ENCODE results near the gene CDHR1.

The CDHR1 gene

DNA sequence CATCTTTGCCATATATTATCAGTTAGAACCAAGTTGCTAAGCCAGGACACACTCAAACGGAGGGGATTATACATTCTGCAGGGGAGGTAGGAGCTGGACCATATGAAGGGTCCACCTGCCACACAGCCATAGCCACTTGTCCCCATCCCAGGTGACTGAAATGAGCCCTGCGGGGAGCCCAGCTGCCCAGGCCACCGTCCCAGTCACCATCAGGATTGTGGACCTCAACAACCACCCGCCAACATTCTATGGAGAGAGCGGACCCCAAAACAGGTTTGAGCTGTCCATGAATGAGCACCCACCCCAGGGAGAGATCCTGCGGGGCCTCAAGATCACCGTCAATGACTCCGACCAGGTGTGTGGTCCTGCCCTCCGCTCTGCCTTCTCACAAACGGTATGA is 13.7 kb downstream of the CDHR1 start:
- TF ChIP-seq, protein P1, sequence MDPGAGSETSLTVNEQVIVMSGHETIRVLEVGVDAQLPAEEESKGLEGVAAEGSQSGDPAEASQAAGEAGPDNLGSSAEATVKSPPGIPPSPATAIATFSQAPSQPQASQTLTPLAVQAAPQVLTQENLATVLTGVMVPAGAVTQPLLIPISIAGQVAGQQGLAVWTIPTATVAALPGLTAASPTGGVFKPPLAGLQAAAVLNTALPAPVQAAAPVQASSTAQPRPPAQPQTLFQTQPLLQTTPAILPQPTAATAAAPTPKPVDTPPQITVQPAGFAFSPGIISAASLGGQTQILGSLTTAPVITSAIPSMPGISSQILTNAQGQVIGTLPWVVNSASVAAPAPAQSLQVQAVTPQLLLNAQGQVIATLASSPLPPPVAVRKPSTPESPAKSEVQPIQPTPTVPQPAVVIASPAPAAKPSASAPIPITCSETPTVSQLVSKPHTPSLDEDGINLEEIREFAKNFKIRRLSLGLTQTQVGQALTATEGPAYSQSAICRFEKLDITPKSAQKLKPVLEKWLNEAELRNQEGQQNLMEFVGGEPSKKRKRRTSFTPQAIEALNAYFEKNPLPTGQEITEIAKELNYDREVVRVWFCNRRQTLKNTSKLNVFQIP (CRISPR knock-in tag; IDR thresholded peaks at IDR 0.05; ENCODE audit: borderline replicate concordance, low read depth) = no peak
- TF ChIP-seq BACH2 (CRISPR knock-in tag; IDR thresholded peaks at IDR 0.05; ENCODE audit: borderline replicate concordance) (no peak), ZNF565 (CRISPR knock-in tag; conservative IDR thresholded peaks at IDR 0.05; ENCODE audit: low read depth) (no peak), RARB (CRISPR knock-in tag; IDR thresholded peaks at IDR 0.05) (no peak), CSDC2 (CRISPR knock-in tag; IDR thresholded peaks at IDR 0.05) (no peak), ZC3H10 (CRISPR knock-in tag; IDR thresholded peaks at IDR 0.05) (no peak), ZNF8 (CRISPR knock-in tag; IDR thresholded peaks at IDR 0.05) (no peak), ZFP3 (CRISPR knock-in tag; IDR thresholded peaks at IDR 0.05) (no peak), ESRRG (CRISPR knock-in tag; IDR thresholded peaks at IDR 0.05) (no peak)
- ATAC-seq = no peak

DNA sequence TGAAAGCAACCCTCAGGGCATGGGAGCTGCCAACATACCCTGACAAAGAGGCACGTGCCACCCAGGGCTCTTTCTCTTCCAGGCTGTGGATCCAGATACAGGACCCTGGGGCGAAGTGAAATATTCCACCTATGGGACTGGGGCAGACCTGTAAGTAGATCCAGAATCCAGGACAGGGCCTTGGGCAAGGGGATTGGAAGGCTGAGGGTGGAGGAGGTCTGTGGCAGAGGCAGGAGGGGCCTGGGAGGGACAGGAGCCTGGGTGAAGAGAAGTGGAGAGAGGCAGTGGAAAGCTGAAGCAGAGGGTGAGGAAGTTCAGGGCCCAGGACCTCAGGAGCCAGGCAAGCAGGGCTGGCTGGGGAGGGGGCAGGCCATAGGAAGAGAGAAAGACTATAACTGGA is 17.2 kb downstream of the CDHR1 start:
- TF ChIP-seq PPARA (CRISPR knock-in tag; IDR thresholded peaks at IDR 0.05; ENCODE audit: borderline replicate concordance) = no peak
- TF ChIP-seq BACH2 (CRISPR knock-in tag; IDR thresholded peaks at IDR 0.05; ENCODE audit: borderline replicate concordance) = no peak
- no peak for TF ChIP-seq ZC3H10 (CRISPR knock-in tag; IDR thresholded peaks at IDR 0.05)
- TF ChIP-seq, protein P2, sequence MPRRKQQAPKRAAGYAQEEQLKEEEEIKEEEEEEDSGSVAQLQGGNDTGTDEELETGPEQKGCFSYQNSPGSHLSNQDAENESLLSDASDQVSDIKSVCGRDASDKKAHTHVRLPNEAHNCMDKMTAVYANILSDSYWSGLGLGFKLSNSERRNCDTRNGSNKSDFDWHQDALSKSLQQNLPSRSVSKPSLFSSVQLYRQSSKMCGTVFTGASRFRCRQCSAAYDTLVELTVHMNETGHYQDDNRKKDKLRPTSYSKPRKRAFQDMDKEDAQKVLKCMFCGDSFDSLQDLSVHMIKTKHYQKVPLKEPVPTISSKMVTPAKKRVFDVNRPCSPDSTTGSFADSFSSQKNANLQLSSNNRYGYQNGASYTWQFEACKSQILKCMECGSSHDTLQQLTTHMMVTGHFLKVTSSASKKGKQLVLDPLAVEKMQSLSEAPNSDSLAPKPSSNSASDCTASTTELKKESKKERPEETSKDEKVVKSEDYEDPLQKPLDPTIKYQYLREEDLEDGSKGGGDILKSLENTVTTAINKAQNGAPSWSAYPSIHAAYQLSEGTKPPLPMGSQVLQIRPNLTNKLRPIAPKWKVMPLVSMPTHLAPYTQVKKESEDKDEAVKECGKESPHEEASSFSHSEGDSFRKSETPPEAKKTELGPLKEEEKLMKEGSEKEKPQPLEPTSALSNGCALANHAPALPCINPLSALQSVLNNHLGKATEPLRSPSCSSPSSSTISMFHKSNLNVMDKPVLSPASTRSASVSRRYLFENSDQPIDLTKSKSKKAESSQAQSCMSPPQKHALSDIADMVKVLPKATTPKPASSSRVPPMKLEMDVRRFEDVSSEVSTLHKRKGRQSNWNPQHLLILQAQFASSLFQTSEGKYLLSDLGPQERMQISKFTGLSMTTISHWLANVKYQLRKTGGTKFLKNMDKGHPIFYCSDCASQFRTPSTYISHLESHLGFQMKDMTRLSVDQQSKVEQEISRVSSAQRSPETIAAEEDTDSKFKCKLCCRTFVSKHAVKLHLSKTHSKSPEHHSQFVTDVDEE (CRISPR knock-in tag; IDR thresholded peaks at IDR 0.05) = no peak
- TF ChIP-seq ZNF70 (CRISPR knock-in tag; IDR thresholded peaks at IDR 0.05) = no peak

DNA sequence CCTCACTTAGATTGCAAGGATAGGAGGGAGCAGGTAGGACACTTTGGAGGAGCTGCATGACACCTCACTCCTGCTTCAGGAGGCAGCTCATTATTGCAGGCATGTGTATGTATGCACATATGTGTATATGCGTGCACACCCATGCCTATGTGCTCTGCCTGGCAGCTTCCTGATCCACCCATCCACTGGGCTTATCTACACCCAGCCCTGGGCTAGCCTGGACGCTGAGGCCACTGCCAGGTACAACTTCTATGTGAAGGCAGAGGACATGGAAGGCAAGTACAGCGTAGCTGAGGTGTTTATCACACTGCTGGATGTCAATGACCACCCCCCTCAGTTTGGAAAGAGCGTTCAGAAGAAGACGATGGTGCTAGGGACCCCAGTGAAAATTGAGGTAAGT is 17.7 kb downstream of the CDHR1 start:
- TF ChIP-seq CSDC2 (CRISPR knock-in tag; IDR thresholded peaks at IDR 0.05) (no peak), ARNTL (CRISPR knock-in tag; IDR thresholded peaks at IDR 0.05; ENCODE audit: borderline replicate concordance, low read depth) (no peak)
- TF ChIP-seq, protein P3, sequence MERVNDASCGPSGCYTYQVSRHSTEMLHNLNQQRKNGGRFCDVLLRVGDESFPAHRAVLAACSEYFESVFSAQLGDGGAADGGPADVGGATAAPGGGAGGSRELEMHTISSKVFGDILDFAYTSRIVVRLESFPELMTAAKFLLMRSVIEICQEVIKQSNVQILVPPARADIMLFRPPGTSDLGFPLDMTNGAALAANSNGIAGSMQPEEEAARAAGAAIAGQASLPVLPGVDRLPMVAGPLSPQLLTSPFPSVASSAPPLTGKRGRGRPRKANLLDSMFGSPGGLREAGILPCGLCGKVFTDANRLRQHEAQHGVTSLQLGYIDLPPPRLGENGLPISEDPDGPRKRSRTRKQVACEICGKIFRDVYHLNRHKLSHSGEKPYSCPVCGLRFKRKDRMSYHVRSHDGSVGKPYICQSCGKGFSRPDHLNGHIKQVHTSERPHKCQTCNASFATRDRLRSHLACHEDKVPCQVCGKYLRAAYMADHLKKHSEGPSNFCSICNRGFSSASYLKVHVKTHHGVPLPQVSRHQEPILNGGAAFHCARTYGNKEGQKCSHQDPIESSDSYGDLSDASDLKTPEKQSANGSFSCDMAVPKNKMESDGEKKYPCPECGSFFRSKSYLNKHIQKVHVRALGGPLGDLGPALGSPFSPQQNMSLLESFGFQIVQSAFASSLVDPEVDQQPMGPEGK (CRISPR knock-in tag; IDR thresholded peaks at IDR 0.05; ENCODE audit: borderline replicate concordance) = no peak

More for the DNA sequence above, 17.2 kb downstream of the CDHR1 start:
- ATAC-seq = no peak

DNA sequence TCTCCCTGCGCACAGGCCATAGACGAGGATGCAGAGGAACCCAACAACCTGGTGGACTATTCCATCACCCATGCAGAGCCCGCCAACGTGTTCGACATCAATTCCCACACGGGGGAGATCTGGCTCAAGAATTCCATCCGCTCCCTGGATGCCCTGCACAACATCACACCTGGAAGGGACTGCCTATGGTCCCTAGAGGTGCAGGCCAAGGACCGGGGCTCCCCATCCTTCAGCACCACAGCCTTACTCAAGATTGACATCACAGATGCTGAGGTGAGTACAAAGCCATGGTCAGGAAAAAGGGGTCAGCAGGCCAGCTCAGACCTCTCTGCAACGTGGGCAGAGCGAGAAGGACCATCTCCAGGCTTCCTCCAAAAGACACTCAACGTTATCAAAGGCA is 18.7 kb downstream of the CDHR1 start:
- no peak for ATAC-seq

More for the DNA sequence above, 17.7 kb downstream of the CDHR1 start:
- no peak for ATAC-seq

DNA sequence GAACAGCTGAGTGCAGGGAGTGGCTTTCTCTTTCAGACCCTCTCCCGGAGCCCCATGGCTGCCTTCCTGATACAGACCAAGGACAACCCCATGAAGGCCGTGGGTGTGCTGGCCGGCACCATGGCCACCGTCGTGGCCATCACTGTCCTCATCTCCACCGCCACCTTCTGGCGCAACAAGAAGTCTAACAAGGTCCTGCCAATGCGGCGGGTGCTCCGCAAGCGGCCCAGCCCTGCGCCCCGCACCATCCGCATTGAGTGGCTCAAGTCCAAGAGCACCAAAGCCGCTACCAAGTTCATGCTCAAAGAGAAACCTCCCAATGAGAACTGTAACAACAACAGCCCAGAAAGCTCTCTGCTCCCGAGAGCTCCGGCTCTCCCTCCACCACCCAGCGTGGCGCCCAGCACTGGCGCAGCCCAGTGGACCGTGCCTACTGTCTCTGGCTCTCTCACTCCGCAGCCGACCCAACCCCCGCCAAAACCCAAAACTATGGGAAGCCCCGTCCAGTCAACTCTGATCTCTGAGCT is 19.8 kb downstream of the CDHR1 start:
- no peak for ATAC-seq
- TF ChIP-seq ARNTL (CRISPR knock-in tag; IDR thresholded peaks at IDR 0.05; ENCODE audit: borderline replicate concordance, low read depth) = no peak
- TF ChIP-seq, protein P4, sequence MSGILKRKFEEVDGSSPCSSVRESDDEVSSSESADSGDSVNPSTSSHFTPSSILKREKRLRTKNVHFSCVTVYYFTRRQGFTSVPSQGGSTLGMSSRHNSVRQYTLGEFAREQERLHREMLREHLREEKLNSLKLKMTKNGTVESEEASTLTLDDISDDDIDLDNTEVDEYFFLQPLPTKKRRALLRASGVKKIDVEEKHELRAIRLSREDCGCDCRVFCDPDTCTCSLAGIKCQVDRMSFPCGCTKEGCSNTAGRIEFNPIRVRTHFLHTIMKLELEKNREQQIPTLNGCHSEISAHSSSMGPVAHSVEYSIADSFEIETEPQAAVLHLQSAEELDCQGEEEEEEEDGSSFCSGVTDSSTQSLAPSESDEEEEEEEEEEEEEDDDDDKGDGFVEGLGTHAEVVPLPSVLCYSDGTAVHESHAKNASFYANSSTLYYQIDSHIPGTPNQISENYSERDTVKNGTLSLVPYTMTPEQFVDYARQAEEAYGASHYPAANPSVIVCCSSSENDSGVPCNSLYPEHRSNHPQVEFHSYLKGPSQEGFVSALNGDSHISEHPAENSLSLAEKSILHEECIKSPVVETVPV (CRISPR knock-in tag; IDR thresholded peaks at IDR 0.05) = no peak
- TF ChIP-seq TCF4 (CRISPR knock-in tag; IDR thresholded peaks at IDR 0.05; ENCODE audit: borderline replicate concordance) = no peak
- no peak for TF ChIP-seq SNAI2 (CRISPR knock-in tag; IDR thresholded peaks at IDR 0.05)
- TF ChIP-seq OSR1 (CRISPR knock-in tag; IDR thresholded peaks at IDR 0.05) = no peak
- no peak for TF ChIP-seq ZNF70 (CRISPR knock-in tag; IDR thresholded peaks at IDR 0.05)
- TF ChIP-seq, protein P2 (CRISPR knock-in tag; IDR thresholded peaks at IDR 0.05) = no peak
- no peak for TF ChIP-seq ZFP3 (CRISPR knock-in tag; IDR thresholded peaks at IDR 0.05)
- TF ChIP-seq BACH2 (CRISPR knock-in tag; IDR thresholded peaks at IDR 0.05; ENCODE audit: borderline replicate concordance) = no peak

More for the DNA sequence above, 18.7 kb downstream of the CDHR1 start:
- TF ChIP-seq, protein P3 (CRISPR knock-in tag; IDR thresholded peaks at IDR 0.05; ENCODE audit: borderline replicate concordance) = no peak

All from SK-N-SH treated with all-trans-retinoic acid at 6 μM for 48 hours (cell line).